PC-3 (cell line): ENCODE data around the gene PPP1R27. TPM values are rescaled to one million over a fixed set of nuclear protein-coding genes. Genes with fewer than 3 reads are reported as not detected.

Source experiments
- ATAC-seq: fragments of 200-7000 bp; cut with Tn5 transposase; 2 replicates; pipeline ENCODE4 v1.9.1; 2020; ENCODE audit warnings: mild to moderate bottlenecking, moderate library complexity
- BruUV-seq: library from RNA; stranded (reverse); fragments of 400-500 nt; replicated peaks from 2 replicates; lab custom pipeline; 2021; lab: Mats Ljungman, UMichigan
- CTCF ChIA-PET: fragments of 300-600 bp; sonication (Branson Sonifier 250); formaldehyde crosslinking; loops from one replicate; lab custom pipeline; 2022; ENCODE audit warnings: antibody characterized with exemption; lab: Charles Lee
- POLR2A ChIA-PET: fragments of 300-600 bp; sonication (Branson Sonifier 250); formaldehyde crosslinking; loops from one replicate; lab custom pipeline; 2022; ENCODE audit warnings: antibody characterized with exemption; ENCODE audit not compliant: unreplicated experiment; lab: Charles Lee
- DNase-seq: peaks from one replicate; pipeline ENCODE4 v3.0.0-alpha.2; 2015
- H2AFZ ChIP-seq: fragments of 300-600 bp; sonication (generic); 2 replicates; pipeline ENCODE4 v1.6.0; 2016; ENCODE audit warnings: antibody characterized with exemption, low read length
- H3F3A ChIP-seq: fragments of 300-600 bp; sonication (generic); one replicate; pipeline ENCODE4 v1.6.0; 2017; ENCODE audit warnings: antibody characterized with exemption, low read length, control low read depth, mild to moderate bottlenecking; ENCODE audit not compliant: unreplicated experiment
- H3K27ac ChIP-seq: fragments of 300-600 bp; sonication (generic); 2 replicates; pipeline ENCODE4 v1.5.1; 2016; ENCODE audit warnings: mild to moderate bottlenecking, low read length
- H3K27me3 ChIP-seq: fragments of 300-600 bp; sonication (generic); 2 replicates; pipeline ENCODE4 v1.6.1; 2016; ENCODE audit warnings: low read length, mixed read lengths
- H3K36me3 ChIP-seq: fragments of 300-600 bp; sonication (generic); 2 replicates; pipeline ENCODE4 v1.6.1; 2016; ENCODE audit warnings: low read depth, mixed run types, low read length, mixed read lengths
- H3K4me1 ChIP-seq: fragments of 300-600 bp; sonication (generic); 2 replicates; pipeline ENCODE4 v1.5.1; 2016; ENCODE audit warnings: low read length; ENCODE audit not compliant: insufficient read depth
- H3K4me2 ChIP-seq: fragments of 300-600 bp; sonication (generic); 2 replicates; pipeline ENCODE4 v1.6.0; 2016; ENCODE audit warnings: low read length
- H3K4me3 ChIP-seq: fragments of 300-600 bp; sonication (generic); 2 replicates; pipeline ENCODE4 v1.5.1; 2016; ENCODE audit warnings: mild to moderate bottlenecking, low read length, mixed read lengths
- H3K79me2 ChIP-seq: fragments of 300-600 bp; sonication (generic); 2 replicates; pipeline ENCODE4 v1.6.1; 2017; ENCODE audit warnings: low read length, mixed read lengths
- H3K9ac ChIP-seq: fragments of 300-600 bp; sonication (generic); 2 replicates; pipeline ENCODE4 v1.6.0; 2016; ENCODE audit warnings: mild to moderate bottlenecking, low read length
- H3K9me2 ChIP-seq: fragments of 300-600 bp; sonication (generic); replicated peaks from 2 replicates; pipeline ENCODE4 v1.6.1; 2016; ENCODE audit warnings: mixed run types, low read length, mixed read lengths
- H3K9me3 ChIP-seq: fragments of 300-600 bp; sonication (generic); 2 replicates; pipeline ENCODE4 v1.6.1; 2016; ENCODE audit warnings: low read length, mixed read lengths
- H4K20me1 ChIP-seq: fragments of 300-600 bp; sonication (generic); 2 replicates; pipeline ENCODE4 v1.6.1; 2016; ENCODE audit warnings: low read length, mixed read lengths
- EZH2 ChIP-seq: fragments of 300-600 bp; sonication (generic); IDR thresholded peaks from one replicate; pipeline ENCODE4 v1.6.1; 2017; ENCODE audit warnings: antibody characterized with exemption, mild to moderate bottlenecking, low read length; ENCODE audit not compliant: unreplicated experiment
- EZH2phosphoT487 ChIP-seq: fragments of 300-600 bp; sonication (generic); IDR thresholded peaks from 2 replicates; pipeline ENCODE4 v1.6.1; 2018; ENCODE audit warnings: mild to moderate bottlenecking, antibody characterized with exemption, low read length, borderline replicate concordance
- intact Hi-C: fragments of 100-400 bp; cut with micrococcal nuclease; formaldehyde crosslinking; loops from 2 replicates; pipeline ENCODE4 v1.9.0; 2023
- total RNA-seq: library from RNA; depleted of rRNA; stranded (reverse); fragments of >200 nt; gene quantifications from 2 replicates; pipeline ENCODE4 v1.2.3, GENCODE V29; 2014
- TF ChIP-seq, protein P1 (sequence below): fragments of 300-600 bp; sonication (generic); conservative IDR thresholded peaks from 2 replicates; pipeline ENCODE4 v1.5.1; 2017; ENCODE audit warnings: antibody characterized with exemption, low read depth, mild to moderate bottlenecking, low read length

The PPP1R27 gene
- total RNA-seq, 1 experiment from 2014 or later = not detected

- no peaks in the 10 kb centered on the region for H3K4me1 ChIP-seq
- H3K4me3 ChIP-seq = no peak overlapping the region
- TF ChIP-seq EZH2 (peak; percentile 66), EZH2phosphoT487 (no peak)
- TF ChIP-seq, protein P1, sequence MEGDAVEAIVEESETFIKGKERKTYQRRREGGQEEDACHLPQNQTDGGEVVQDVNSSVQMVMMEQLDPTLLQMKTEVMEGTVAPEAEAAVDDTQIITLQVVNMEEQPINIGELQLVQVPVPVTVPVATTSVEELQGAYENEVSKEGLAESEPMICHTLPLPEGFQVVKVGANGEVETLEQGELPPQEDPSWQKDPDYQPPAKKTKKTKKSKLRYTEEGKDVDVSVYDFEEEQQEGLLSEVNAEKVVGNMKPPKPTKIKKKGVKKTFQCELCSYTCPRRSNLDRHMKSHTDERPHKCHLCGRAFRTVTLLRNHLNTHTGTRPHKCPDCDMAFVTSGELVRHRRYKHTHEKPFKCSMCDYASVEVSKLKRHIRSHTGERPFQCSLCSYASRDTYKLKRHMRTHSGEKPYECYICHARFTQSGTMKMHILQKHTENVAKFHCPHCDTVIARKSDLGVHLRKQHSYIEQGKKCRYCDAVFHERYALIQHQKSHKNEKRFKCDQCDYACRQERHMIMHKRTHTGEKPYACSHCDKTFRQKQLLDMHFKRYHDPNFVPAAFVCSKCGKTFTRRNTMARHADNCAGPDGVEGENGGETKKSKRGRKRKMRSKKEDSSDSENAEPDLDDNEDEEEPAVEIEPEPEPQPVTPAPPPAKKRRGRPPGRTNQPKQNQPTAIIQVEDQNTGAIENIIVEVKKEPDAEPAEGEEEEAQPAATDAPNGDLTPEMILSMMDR = no peak
- peak; percentile 21; the same call in 1 of the 2 replicates for ATAC-seq
- no peaks in the 10 kb centered on the region for H3K79me2 ChIP-seq
- H4K20me1 ChIP-seq = no peaks in the 10 kb centered on the region
- no peak overlapping the region for H3K9ac ChIP-seq
- intact Hi-C loops = no loop called here
- no peak overlapping the region for H3K27ac ChIP-seq
- DNase-seq = no peak
- CTCF ChIA-PET = no interaction called here
- no peaks in the 10 kb centered on the region for H3K9me2 ChIP-seq
- no TSS peak for BruUV-seq
- no peaks in the 10 kb centered on the region for H3F3A ChIP-seq
- no peak overlapping the region for H2AFZ ChIP-seq
- H3K36me3 ChIP-seq = no peaks in the 10 kb centered on the region
- no peaks in the 10 kb centered on the region for H3K9me3 ChIP-seq
- POLR2A ChIA-PET = no interaction called here
- peaks cover 63% of the 10 kb centered on the region for H3K27me3 ChIP-seq
- no peak overlapping the region for H3K4me2 ChIP-seq
Measured at GRCh38 chr17:81804559-81805399, 30.1 kb downstream of the PPP1R27 start.

DNA sequence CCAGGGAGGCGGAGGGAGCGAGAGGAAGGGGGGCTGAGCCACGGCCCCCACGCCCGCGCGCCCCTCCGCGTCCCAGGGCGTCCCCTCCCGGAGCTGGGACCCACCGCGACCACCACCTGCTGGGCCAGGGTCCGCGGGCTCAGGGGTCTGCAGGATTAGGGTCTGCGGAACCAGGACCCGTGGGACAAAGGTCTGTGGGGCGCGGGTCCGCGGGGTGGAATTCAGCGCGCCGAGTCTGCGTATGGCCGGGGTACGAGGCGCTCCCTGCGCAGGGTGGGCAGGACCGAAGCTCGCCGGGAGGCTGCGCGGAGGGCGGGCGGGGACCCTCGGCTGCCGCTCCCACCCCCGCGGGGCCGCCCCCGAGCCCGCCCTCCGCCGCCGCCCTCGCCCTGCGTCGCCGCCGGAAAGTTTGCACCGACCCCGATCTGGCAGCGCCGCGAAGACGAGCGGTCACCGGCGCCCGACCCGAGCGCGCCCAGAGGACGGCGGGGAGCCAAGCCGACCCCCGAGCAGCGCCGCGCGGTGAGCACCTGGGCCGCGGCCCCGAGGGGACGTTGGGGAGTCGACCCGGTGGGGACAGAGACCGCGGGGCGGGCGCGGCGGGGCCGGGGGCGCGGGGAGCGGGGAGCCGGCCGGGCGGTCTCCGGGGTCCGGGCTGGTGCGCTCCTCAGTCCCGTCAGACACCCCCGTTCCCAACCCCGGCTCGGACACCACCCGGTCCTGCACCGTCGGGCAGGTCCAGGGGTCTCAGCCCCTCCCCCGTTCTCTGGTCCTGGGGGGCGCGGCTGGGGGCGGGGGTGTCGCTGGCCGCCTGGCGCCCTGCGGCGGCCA is 30.9 kb downstream of the PPP1R27 start, which contains the start of gene GCGR:
Gene GCGR (plus strand): TSS at position 423 of the 831 bp plus-strand sequence. CDS start 4,869 bp downstream, outside the sequence.
- Histone ChIP-seq H3K36me3 (no peaks in the 10 kb centered on the region), H3K4me3 (no peak within 1 kb of the TSS), H3K27ac (no peak within 1 kb of the TSS), H3K9me2 (no peaks in the 10 kb centered on the region), H3K4me2 (no peak within 1 kb of the TSS), H4K20me1 (no peaks in the 10 kb centered on the region), H3F3A (no peaks in the 10 kb centered on the region), H3K27me3 (peaks cover 57% of the 10 kb centered on the region), H3K9me3 (no peaks in the 10 kb centered on the region), H3K9ac (no peak within 1 kb of the TSS), H3K4me1 (no peaks in the 10 kb centered on the region), H3K79me2 (no peaks in the 10 kb centered on the region), H2AFZ (no peak within 1 kb of the TSS)
- no TSS peak for BruUV-seq
- ChIA-PET POLR2A (no interaction called here), CTCF (no interaction called here)
- intact Hi-C loops = no loop called here
- ATAC-seq (no peak), DNase-seq (no peak)
- TF ChIP-seq EZH2 = no peak
- TF ChIP-seq, protein P1 = no peak
- TF ChIP-seq EZH2phosphoT487 = no peak
